ENCODE results near the gene OXCT2.
"Not testable (repeated sequence)": the region's sequence is repeated elsewhere in the genome, so short reads cannot be mapped to it uniquely, and the experiment has no call there.

OXCT2 gene

GRCh38 chr1:39771022-39771532, at the start of gene OXCT2:
Gene OXCT2, minus strand, starts transcription at chr1:39771348. Its CDS starts 93 bp downstream, at chr1:39771255.
- DNase-seq (ENCODE audit: low read depth) = not testable (repeated sequence)

- DNase-seq (ENCODE audit: low read depth) = no peak
These were observed 48.1 kb upstream of the OXCT2 start for GRCh38 chr1:39819091-39819812.

GRCh38 chr1:39818482-39818881, 47.3 kb upstream of the OXCT2 start:
- no peak for DNase-seq (ENCODE audit: low read depth)

GRCh38 chr1:39817091-39817932, 46.2 kb upstream of the OXCT2 start:
- DNase-seq (ENCODE audit: low read depth) = peak; percentile 65

GRCh38 chr1:39816415-39817090, 45.4 kb upstream of the OXCT2 start:
- DNase-seq (ENCODE audit: low read depth) = peak; percentile 11

GRCh38 chr1:39812913-39813312, 41.8 kb upstream of the OXCT2 start:
- no peak for DNase-seq (ENCODE audit: low read depth)

GRCh38 chr1:39808784-39809517, 37.8 kb upstream of the OXCT2 start:
- DNase-seq (ENCODE audit: low read depth) = no peak

- no peak for DNase-seq (ENCODE audit: low read depth)
These were observed 34.2 kb upstream of the OXCT2 start for GRCh38 chr1:39805385-39805784.

- no peak for DNase-seq (ENCODE audit: low read depth)
These were observed 31.5 kb upstream of the OXCT2 start for GRCh38 chr1:39802496-39803260.

- no peak for DNase-seq (ENCODE audit: low read depth)
These were observed 29.3 kb upstream of the OXCT2 start for GRCh38 chr1:39800471-39800835.

- peak; percentile 53 for DNase-seq (ENCODE audit: low read depth)
These were observed 28.8 kb upstream of the OXCT2 start for GRCh38 chr1:39799770-39800470.

GRCh38 chr1:39798859-39799769, 28.0 kb upstream of the OXCT2 start:
- peak; percentile 86 for DNase-seq (ENCODE audit: low read depth)

- DNase-seq (ENCODE audit: low read depth) = no peak
These were observed 24.5 kb upstream of the OXCT2 start for GRCh38 chr1:39795651-39796050.

- DNase-seq (ENCODE audit: low read depth) = no peak
These were observed 20.7 kb upstream of the OXCT2 start for GRCh38 chr1:39791838-39792237.

GRCh38 chr1:39789571-39790110, 18.5 kb upstream of the OXCT2 start:
- DNase-seq (ENCODE audit: low read depth) = no peak

GRCh38 chr1:39788758-39789570, 17.8 kb upstream of the OXCT2 start, which contains the start of gene BMP8B:
Gene BMP8B, minus strand, starts transcription at chr1:39788865. Its CDS starts 380 bp downstream, at chr1:39788485.
- peak; percentile 16 for DNase-seq (ENCODE audit: low read depth)

- DNase-seq (ENCODE audit: low read depth) = no peak
These were observed 17.2 kb upstream of the OXCT2 start for GRCh38 chr1:39788426-39788757.

GRCh38 chr1:39787964-39788363, 16.8 kb upstream of the OXCT2 start:
- DNase-seq (ENCODE audit: low read depth) = not testable (repeated sequence)

All from stimulated activated CD4-positive, alpha-beta T cell treated with anti-CD3 and anti-CD28 coated beads, Interleukin-2, amount 100 ng/mL, for 4 hours (primary cell).